ENCODE measurements around the gene CLSTN2.

GRCh38 chr3:140096037-140096436, 161.1 kb downstream of the CLSTN2 start:
- TF ChIP-seq CTCF (IDR thresholded peaks at IDR 0.05; ENCODE audit: poor library complexity) (no peak), EZH2phosphoT487 (IDR thresholded peaks at IDR 0.05; ENCODE audit: low read depth, severe bottlenecking, unreplicated experiment) (no peak)

Measured in hepatocyte (in vitro differentiated cells).